Muscle layer of colon (tissue), 2 donors: Measurements from ENCODE around the gene PEX26.
A peak's percentile ranks its signal among the peaks of the same experiment; 100 is the strongest.

Experiments
- H3K27ac ChIP-seq: one replicate; pipeline ENCODE4 v1.7.0; 2013; ENCODE audit warnings: low read depth, mild to moderate bottlenecking, low read length, moderate library complexity
- H3K27me3 ChIP-seq, 2 donors: one replicate each; pipeline ENCODE4 v1.7.0; 2013; ENCODE audit warnings: low read length in 2 of 2, mild to moderate bottlenecking in 2 of 2; ENCODE audit not compliant: insufficient read depth in 2 of 2, control insufficient read depth in 1 of 2
- H3K36me3 ChIP-seq: one replicate; pipeline ENCODE4 v1.7.0; 2013; ENCODE audit warnings: mild to moderate bottlenecking, low read length; ENCODE audit not compliant: insufficient read depth
- H3K4me1 ChIP-seq: one replicate; pipeline ENCODE4 v1.7.0; 2013; ENCODE audit warnings: mild to moderate bottlenecking, low read length; ENCODE audit not compliant: insufficient read depth
- H3K4me3 ChIP-seq, 2 donors: one replicate each; pipeline ENCODE4 v1.7.0; 2013; ENCODE audit warnings: low read length in 2 of 2, low read depth in 1 of 2, mild to moderate bottlenecking in 1 of 2, moderate library complexity in 1 of 2
- H3K9ac ChIP-seq: one replicate; pipeline ENCODE4 v1.7.0; 2013; ENCODE audit warnings: low read length
- H3K9me3 ChIP-seq: one replicate; pipeline ENCODE4 v1.7.0; 2013; ENCODE audit warnings: mild to moderate bottlenecking, low read length
- donor health status: abdominal sarcoma.
- donor health status: Adenocarcinoma of cecum.

The PEX26 gene

DNA sequence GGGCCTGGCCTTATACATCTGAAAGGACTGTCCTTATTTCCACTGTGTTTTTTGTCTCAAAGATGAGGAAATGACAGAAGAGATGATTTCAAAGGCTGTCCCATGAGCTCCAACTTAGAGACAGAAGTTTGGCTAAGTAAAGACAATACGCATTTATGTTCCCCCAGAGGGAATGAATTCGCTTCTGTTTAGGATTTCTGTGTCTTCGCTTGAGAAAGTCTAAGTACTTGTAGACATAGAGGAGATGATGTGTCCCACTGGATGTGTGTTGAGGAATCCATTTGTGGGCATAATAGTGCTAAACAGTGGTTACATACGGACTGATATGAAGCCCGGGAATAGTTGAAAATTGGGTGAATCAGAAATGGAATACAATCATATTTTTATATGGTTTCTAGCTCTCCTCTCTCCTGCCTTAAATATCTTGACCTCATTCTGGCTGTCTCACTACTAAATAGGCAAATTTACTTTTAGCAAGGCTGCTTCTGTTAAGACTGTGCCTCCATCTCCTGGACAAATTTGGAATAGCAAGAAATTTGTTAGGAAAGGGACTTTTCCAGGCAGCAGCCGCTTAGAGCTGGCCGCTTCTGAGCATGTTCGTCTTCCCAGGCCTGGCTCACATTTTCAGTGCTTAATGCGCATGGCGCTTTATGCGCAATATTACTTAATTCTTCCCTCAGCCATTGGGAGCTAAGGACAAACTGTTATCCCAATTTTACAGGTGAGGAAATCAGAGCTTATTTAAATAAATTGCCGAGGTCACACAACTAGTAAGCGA is 1.9 kb upstream of the PEX26 start:
- peak overlapping the region; percentile 75 for H3K27ac ChIP-seq
- H3K9me3 ChIP-seq: no peaks in the 10 kb centered on the region
- no peaks in the 10 kb centered on the region for H3K27me3 ChIP-seq
- H3K36me3 ChIP-seq: peaks cover 14% of the 10 kb centered on the region
- peak overlapping the region; percentile 9 for H3K9ac ChIP-seq
- no peak overlapping the region for H3K4me3 ChIP-seq
- peaks cover 34% of the 10 kb centered on the region for H3K4me1 ChIP-seq

DNA sequence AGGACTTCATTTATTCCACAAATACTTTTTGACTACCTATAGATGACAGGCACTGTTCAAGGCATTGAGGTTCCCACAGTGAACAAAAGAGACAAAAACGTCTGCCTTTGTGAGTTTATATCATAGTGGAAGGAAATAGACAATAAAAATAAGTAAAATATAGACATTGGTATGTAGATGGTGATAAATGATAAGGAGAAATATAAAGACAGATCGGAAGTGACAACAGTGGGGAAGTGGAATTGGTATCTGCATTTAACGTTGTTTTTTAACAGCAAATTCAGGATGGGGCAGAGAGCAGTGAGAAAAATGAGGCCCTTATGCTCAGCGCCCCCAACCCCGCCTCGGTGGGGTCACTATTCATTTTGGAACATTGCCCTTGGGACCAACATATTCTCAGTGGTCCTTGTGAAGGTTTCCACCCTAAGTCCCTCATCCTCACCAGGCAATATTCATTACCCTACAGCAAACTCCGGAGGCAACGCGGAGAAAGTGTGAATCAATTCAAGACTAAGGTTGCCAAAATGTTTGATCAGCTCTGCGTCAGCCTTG is 627 bp upstream of the PEX26 start:
- Histone ChIP-seq H3K4me1 (peaks cover 34% of the 10 kb centered on the region), H3K27me3 (no peaks in the 10 kb centered on the region), H3K4me3 (peak overlapping the region; percentile 92 to 93), H3K9me3 (no peaks in the 10 kb centered on the region), H3K9ac (peak overlapping the region; percentile 80), H3K36me3 (peaks cover 24% of the 10 kb centered on the region), H3K27ac (peak overlapping the region; percentile 76)

DNA sequence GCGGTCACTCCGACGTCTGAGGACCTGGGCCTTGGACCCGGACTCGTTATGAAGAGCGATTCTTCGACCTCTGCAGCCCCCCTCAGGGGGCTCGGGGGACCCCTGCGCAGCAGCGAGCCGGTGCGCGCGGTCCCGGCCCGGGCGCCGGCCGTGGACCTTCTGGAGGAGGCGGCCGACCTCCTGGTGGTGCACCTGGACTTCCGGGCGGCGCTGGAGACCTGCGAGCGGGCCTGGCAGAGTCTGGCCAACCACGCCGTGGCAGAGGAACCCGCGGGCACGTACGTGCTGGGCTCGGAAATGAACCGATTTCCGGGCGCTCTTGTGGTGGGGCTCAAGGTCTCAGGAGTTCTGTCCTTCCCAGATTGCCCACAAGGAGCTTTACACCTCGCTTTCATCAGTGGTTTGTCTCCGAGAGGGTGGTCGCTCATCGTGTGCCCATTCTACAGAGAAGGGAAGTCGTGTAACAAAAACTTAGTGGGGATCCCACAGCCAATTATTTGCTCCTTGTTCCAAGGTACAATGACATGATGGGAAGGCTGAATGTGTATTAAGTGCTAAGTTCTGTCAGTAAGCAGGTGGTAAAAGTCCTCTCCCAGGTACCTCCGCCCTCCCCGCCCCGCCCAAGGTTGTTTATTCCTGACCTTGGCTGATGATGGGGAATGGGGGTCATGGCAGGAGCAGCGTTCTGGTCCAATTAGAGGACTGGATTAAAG is 695 bp downstream of the PEX26 start:
- H3K4me1 ChIP-seq: peaks cover 34% of the 10 kb centered on the region
- no peaks in the 10 kb centered on the region for H3K27me3 ChIP-seq
- H3K36me3 ChIP-seq: peaks cover 30% of the 10 kb centered on the region
- H3K27ac ChIP-seq: peak overlapping the region; percentile 77
- H3K4me3 ChIP-seq: peak overlapping the region; percentile 92 to 93
- no peaks in the 10 kb centered on the region for H3K9me3 ChIP-seq
- peak overlapping the region; percentile 76 for H3K9ac ChIP-seq

DNA sequence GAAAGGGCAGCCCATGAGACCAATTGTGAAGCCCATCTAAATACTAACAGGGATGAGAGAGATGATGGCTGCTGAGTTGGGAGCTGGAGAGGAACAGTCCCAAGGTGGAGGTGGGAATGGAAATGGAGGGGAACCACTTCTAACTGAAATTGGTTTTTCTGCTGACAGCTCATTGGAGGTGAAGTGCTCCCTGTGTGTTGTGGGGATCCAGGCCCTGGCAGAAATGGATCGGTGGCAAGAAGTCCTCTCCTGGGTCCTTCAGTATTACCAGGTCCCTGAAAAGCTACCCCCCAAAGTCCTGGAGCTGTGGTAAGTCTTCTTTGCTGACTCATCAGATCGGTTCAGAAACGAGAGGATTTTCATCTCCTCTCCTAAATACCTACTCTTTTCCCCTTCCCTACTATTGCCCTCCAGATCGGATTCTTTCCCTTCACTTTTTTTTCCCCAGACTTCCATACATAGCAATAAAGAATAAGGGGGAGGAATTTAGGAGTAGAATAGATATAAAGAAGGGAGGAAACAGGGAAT is 2.0 kb downstream of the PEX26 start:
- Histone ChIP-seq H3K9ac (no peak overlapping the region), H3K27me3 (no peaks in the 10 kb centered on the region), H3K27ac (no peak overlapping the region), H3K4me1 (peaks cover 34% of the 10 kb centered on the region), H3K4me3 (no peak overlapping the region), H3K9me3 (no peaks in the 10 kb centered on the region), H3K36me3 (peaks cover 36% of the 10 kb centered on the region)

DNA sequence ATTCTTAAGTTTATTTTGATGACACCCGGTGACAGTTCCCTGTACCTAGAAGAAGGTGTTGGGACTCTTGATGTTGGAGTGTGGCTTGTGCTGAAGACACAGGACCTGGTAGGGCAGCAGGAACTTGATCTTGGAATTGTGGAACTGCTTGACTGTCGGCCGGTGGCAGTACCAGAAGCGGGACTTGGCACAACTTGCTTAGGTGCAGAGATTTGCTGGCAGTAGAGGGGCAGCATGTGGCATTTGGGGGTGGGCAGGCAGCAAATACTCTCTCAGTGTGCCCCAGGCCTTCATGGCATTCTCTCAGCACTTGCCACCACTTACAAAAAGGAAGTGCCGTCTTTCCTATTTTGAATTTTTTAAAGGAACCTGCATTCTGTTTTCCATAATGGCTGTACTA is 3.6 kb downstream of the PEX26 start:
- Histone ChIP-seq H3K9ac (no peak overlapping the region), H3K9me3 (no peaks in the 10 kb centered on the region), H3K4me1 (peaks cover 21% of the 10 kb centered on the region), H3K4me3 (no peak overlapping the region), H3K27ac (no peak overlapping the region), H3K36me3 (peaks cover 45% of the 10 kb centered on the region), H3K27me3 (no peaks in the 10 kb centered on the region)

DNA sequence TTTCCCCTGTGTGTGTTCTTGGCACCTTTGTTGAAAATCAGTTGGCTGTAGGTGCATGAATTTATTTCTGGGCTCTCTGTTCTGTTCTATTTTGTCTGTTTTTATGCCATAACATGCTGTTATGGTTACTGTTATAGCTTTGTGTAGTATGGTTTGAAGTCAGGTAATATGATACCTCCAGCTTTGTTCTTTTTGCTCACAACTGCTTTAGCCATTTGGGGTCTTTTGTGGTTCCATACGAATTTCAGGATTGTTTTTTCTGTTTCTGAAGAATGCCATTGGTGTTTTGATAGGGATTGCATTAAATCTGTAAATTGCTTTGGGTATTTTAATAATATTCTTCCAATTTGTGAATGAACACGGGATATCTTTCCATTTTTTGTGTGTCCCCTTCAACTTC is 4.7 kb downstream of the PEX26 start:
- no peak overlapping the region for H3K4me3 ChIP-seq
- no peak overlapping the region for H3K9ac ChIP-seq
- no peaks in the 10 kb centered on the region for H3K27me3 ChIP-seq
- no peaks in the 10 kb centered on the region for H3K9me3 ChIP-seq
- peaks cover 51% of the 10 kb centered on the region for H3K36me3 ChIP-seq
- peaks cover 13% of the 10 kb centered on the region for H3K4me1 ChIP-seq
- no peak overlapping the region for H3K27ac ChIP-seq

DNA sequence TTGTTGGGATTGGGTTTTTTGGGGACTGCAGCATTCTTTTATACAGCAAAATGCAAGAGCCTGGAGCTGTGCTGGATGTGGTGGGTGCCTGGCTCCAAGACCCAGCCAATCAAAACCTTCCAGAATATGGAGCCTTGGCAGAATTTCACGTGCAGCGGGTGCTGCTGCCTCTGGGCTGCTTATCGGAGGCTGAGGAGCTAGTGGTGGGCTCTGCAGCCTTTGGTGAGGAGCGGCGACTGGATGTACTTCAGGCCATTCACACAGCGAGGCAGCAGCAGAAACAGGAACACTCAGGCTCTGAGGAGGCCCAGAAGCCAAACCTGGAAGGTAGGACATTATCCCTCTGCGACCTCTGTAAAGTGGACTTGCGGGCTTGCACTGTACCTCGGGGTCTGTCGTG is 5.6 kb downstream of the PEX26 start:
- Histone ChIP-seq H3K36me3 (peaks cover 60% of the 10 kb centered on the region), H3K27ac (no peak overlapping the region), H3K9me3 (no peaks in the 10 kb centered on the region), H3K9ac (no peak overlapping the region), H3K4me3 (no peak overlapping the region), H3K27me3 (no peaks in the 10 kb centered on the region), H3K4me1 (peaks cover 13% of the 10 kb centered on the region)

DNA sequence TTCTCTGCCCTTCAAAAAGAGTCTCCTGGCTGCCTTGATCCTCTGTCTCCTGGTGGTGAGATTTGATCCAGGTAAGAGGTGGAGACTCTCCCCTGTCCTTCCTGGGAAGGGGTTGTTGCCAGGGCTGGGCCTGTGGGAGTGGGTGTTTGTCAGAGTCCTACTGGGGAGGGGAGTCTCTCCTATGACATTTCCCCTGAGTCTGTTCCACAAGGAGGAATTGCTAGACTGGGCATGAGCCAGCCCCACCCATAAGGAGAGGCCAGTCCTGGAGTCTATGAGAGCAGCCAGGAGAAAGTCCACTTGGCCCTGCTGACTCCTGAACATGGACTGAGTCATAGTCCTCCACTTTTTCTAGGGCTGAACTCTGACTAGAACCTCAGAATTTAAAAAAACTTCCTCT is 7.4 kb downstream of the PEX26 start:
- Histone ChIP-seq H3K36me3 (peaks cover 61% of the 10 kb centered on the region), H3K27me3 (no peaks in the 10 kb centered on the region), H3K4me3 (no peak overlapping the region), H3K9me3 (no peaks in the 10 kb centered on the region), H3K9ac (no peak overlapping the region), H3K27ac (no peak overlapping the region), H3K4me1 (no peaks in the 10 kb centered on the region)

DNA sequence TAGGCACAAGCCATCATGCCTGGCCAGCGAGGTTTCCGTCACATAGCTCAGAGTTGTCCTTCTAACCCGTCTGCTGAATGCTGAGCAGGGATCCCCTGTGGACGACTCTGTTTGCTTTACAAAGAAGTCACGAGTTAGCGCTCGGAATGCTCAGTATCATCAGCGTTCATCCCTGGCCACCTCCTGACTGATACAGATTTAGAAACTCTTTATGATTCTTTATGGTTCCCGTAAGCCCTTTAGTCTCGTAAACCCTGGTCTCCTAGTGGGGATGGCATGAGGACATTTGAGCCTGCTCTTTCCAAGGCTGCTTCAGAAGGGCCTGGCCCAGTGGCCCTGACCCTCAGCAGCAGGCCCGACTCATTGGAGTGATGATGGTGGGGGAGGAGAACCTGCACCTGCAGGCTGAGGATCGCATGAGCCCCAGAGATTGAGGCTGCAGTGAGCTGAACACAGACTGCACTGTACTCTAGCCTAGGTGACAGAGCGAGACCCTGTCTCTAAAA is 9.6 kb downstream of the PEX26 start:
- no peak overlapping the region for H3K27ac ChIP-seq
- H3K9ac ChIP-seq: no peak overlapping the region
- no peaks in the 10 kb centered on the region for H3K9me3 ChIP-seq
- H3K36me3 ChIP-seq: peaks cover 49% of the 10 kb centered on the region
- no peaks in the 10 kb centered on the region for H3K27me3 ChIP-seq
- H3K4me1 ChIP-seq: peaks cover 4% of the 10 kb centered on the region
- H3K4me3 ChIP-seq: no peak overlapping the region

DNA sequence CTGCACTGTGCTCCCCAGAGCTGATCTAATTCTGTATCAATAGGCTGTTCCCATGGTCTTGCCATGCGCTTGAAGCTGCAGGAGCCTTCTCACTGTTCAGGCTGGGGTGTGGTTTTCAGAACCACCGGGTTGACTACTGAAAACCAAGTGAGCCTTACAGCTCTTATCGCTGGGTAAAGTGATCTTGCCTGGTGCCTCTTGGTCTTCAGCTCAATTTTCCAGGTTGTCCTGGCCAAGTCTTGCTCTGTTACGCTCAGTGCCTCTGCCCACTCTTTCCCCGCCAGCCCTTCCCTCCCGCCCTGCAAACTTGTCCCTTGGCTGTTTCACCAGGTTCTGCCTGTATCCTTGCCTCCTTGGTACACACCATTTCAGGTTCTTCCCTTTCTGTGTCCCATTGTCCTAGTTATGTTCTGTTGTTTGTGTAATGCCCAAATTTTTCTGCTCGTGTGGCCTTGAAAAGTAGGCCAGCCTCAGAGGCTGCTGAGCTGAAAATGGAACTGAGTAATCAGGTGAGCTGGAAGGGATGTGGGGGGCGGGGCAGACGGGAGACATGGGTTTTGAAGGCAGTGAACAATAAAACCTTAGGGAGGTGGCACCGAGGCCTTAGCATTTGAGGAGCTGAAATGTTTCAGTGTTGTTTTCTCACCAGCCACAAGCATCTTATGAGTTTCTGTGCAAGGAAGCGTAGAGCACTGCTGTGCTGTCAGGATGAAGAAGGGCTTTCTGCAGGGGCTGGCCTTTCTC is 11.2 kb downstream of the PEX26 start:
- no peaks in the 10 kb centered on the region for H3K9me3 ChIP-seq
- H3K27me3 ChIP-seq: no peaks in the 10 kb centered on the region
- H3K4me3 ChIP-seq: no peak overlapping the region
- no peak overlapping the region for H3K9ac ChIP-seq
- H3K36me3 ChIP-seq: peaks cover 39% of the 10 kb centered on the region
- H3K27ac ChIP-seq: no peak overlapping the region
- peaks cover 7% of the 10 kb centered on the region for H3K4me1 ChIP-seq

DNA sequence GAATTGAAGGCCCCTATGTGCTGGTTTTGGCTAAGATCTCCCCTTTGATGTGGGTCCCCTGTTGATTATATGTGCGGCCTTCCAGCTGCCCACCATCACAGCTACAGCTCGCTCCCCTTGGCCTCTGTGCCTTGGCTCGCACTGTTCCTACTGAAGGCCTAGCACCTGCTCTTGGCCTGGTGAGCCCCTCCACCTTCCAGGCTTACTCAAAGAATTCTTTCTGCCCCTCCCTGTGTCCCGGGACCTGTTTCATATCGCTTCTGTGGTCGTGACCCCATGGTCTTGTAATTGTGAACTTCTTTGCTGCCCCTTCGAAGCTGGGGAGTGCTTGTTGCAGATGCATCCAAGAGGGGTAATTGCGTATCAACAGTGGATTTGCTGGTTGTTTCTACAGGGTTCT is 12.5 kb downstream of the PEX26 start:
- H3K27me3 ChIP-seq: no peaks in the 10 kb centered on the region
- peaks cover 34% of the 10 kb centered on the region for H3K36me3 ChIP-seq
- H3K9me3 ChIP-seq: no peaks in the 10 kb centered on the region
- no peak overlapping the region for H3K27ac ChIP-seq
- peaks cover 7% of the 10 kb centered on the region for H3K4me1 ChIP-seq
- H3K9ac ChIP-seq: no peak overlapping the region
- no peak overlapping the region for H3K4me3 ChIP-seq
